H9 (cell line): ENCODE data around the gene MRTFA. TPM values are rescaled to one million over a fixed set of nuclear protein-coding genes. Genes with fewer than 3 reads are reported as not detected.

Experiments
- DNase-seq: peaks from one replicate; pipeline ENCODE4 v3.0.0-alpha.2; 2017
- H2AFZ ChIP-seq: one replicate; pipeline ENCODE4 v1.6.1; 2013; ENCODE audit warnings: mild to moderate bottlenecking, low read length, control low read depth, moderate library complexity
- H2AK5ac ChIP-seq: 2 replicates; pipeline ENCODE4 v1.6.1; 2013; ENCODE audit warnings: low read length, control low read depth, mixed read lengths; ENCODE audit not compliant: insufficient read length
- H2BK120ac ChIP-seq: one replicate; pipeline ENCODE4 v1.6.1; 2013; ENCODE audit warnings: low read depth, mild to moderate bottlenecking, low read length, control low read depth, inconsistent platforms; ENCODE audit not compliant: poor library complexity, severe bottlenecking
- H2BK12ac ChIP-seq: 2 replicates; pipeline ENCODE4 v1.6.1; 2013; ENCODE audit warnings: low read length, control low read depth, mixed read lengths, low read depth; ENCODE audit not compliant: insufficient read length
- H2BK15ac ChIP-seq: 2 replicates; pipeline ENCODE4 v1.6.1; 2013; ENCODE audit warnings: low read depth, low read length, control low read depth
- H2BK20ac ChIP-seq: one replicate; pipeline ENCODE4 v1.6.1; 2013; ENCODE audit warnings: low read depth, mild to moderate bottlenecking, low read length, control low read depth, inconsistent platforms; ENCODE audit not compliant: poor library complexity, severe bottlenecking
- H2BK5ac ChIP-seq: 2 replicates; pipeline ENCODE4 v1.6.1; 2013; ENCODE audit warnings: low read length, control low read depth, mixed read lengths; ENCODE audit not compliant: insufficient read length
- H3K14ac ChIP-seq: 2 replicates; pipeline ENCODE4 v1.6.1; 2013; ENCODE audit warnings: low read length, control low read depth; ENCODE audit not compliant: insufficient read depth
- H3K18ac ChIP-seq: 2 replicates; pipeline ENCODE4 v1.6.1; 2013; ENCODE audit warnings: low read depth, mild to moderate bottlenecking, mixed read lengths, low read length, control low read depth; ENCODE audit not compliant: insufficient read length
- H3K23ac ChIP-seq: 2 replicates; pipeline ENCODE4 v1.6.1; 2013; ENCODE audit warnings: low read length, control low read depth, mixed read lengths, low read depth; ENCODE audit not compliant: insufficient read length
- H3K23me2 ChIP-seq: 2 replicates; pipeline ENCODE4 v1.6.1; 2013; ENCODE audit warnings: low read depth, mild to moderate bottlenecking, mixed read lengths, low read length, control low read depth; ENCODE audit not compliant: insufficient read length, poor library complexity, severe bottlenecking
- H3K27ac ChIP-seq: 2 replicates; pipeline ENCODE4 v1.5.1; 2013; ENCODE audit warnings: low read length, control low read depth, mixed read lengths, low read depth; ENCODE audit not compliant: insufficient read length
- H3K27me3 ChIP-seq: 2 replicates; pipeline ENCODE4 v1.6.1; 2013; ENCODE audit warnings: low read length, control low read depth, inconsistent platforms; ENCODE audit not compliant: insufficient read depth
- H3K4ac ChIP-seq: 2 replicates; pipeline ENCODE4 v1.6.1; 2013; ENCODE audit warnings: low read depth, mild to moderate bottlenecking, control low read depth, inconsistent platforms, low read length, moderate library complexity
- H3K4me1 ChIP-seq: 2 replicates; pipeline ENCODE4 v1.6.1; 2013; ENCODE audit warnings: low read length, control low read depth, inconsistent platforms; ENCODE audit not compliant: insufficient read depth
- H3K4me2 ChIP-seq: 2 replicates; pipeline ENCODE4 v1.6.1; 2013; ENCODE audit warnings: low read length, control low read depth, mixed read lengths; ENCODE audit not compliant: insufficient read length, insufficient read depth
- H3K56ac ChIP-seq: 2 replicates; pipeline ENCODE4 v1.6.1; 2013; ENCODE audit warnings: low read depth, mild to moderate bottlenecking, mixed read lengths, low read length, control low read depth; ENCODE audit not compliant: insufficient read length
- H3K79me1 ChIP-seq: 2 replicates; pipeline ENCODE4 v1.6.1; 2013; ENCODE audit warnings: low read depth, mild to moderate bottlenecking, moderate library complexity, low read length, control low read depth, inconsistent platforms; ENCODE audit not compliant: insufficient read depth, poor library complexity, severe bottlenecking
- H3K79me2 ChIP-seq: 2 replicates; pipeline ENCODE4 v1.6.1; 2013; ENCODE audit warnings: low read length, control low read depth, inconsistent platforms; ENCODE audit not compliant: insufficient read depth
- H3K9ac ChIP-seq: 2 replicates; pipeline ENCODE4 v1.6.1; 2013; ENCODE audit warnings: low read length, control low read depth, mixed read lengths; ENCODE audit not compliant: insufficient read length; ENCODE audit errors: extremely low read depth
- H3K9me3 ChIP-seq: one replicate; pipeline ENCODE4 v1.6.1; 2013; ENCODE audit warnings: low read depth, low read length, inconsistent platforms; ENCODE audit not compliant: control insufficient read depth
- H3T11ph ChIP-seq: one replicate; pipeline ENCODE4 v1.6.1; 2013; ENCODE audit warnings: mild to moderate bottlenecking, low read length, control low read depth, inconsistent platforms
- H4K20me1 ChIP-seq: one replicate; pipeline ENCODE4 v1.6.1; 2013; ENCODE audit not compliant: control insufficient read depth, insufficient read length, insufficient read depth
- H4K5ac ChIP-seq: 2 replicates; pipeline ENCODE4 v1.6.1; 2013; ENCODE audit warnings: low read depth, mild to moderate bottlenecking, mixed read lengths, low read length, control low read depth; ENCODE audit not compliant: insufficient read length
- H4K8ac ChIP-seq: replicated peaks from 2 replicates; pipeline ENCODE4 v1.6.1; 2013; ENCODE audit warnings: low read length, control low read depth, mixed read lengths, low read depth; ENCODE audit not compliant: insufficient read length
- H4K91ac ChIP-seq: 2 replicates; pipeline ENCODE4 v1.6.1; 2013; ENCODE audit warnings: low read depth, mild to moderate bottlenecking, moderate library complexity, mixed read lengths, low read length, control low read depth; ENCODE audit not compliant: insufficient read length
- H3K27ac Mint-ChIP-seq, 3 experiments: 2 replicates in 2 of 3; 3 replicates in 1 of 3; pipeline ENCODE4 v1.8.0; 2020 to 2021; ENCODE audit warnings: mixed read lengths in 3 of 3, mild to moderate bottlenecking in 1 of 3, moderate library complexity in 1 of 3
- H3K27me3 Mint-ChIP-seq: 2 replicates; pipeline ENCODE4 v1.8.0; 2021; ENCODE audit warnings: low read depth, mild to moderate bottlenecking, moderate library complexity, mixed read lengths
- H3K36me3 Mint-ChIP-seq, 3 experiments: 2 replicates in 2 of 3; 3 replicates in 1 of 3; pipeline ENCODE4 v1.8.0; 2020 to 2021; ENCODE audit warnings: low read depth in 3 of 3, mixed read lengths in 3 of 3; ENCODE audit not compliant: insufficient read depth in 1 of 3
- H3K4me1 Mint-ChIP-seq, 2 experiments: 2 replicates each; pipeline ENCODE4 v1.8.0; 2020; ENCODE audit warnings: mixed read lengths in 2 of 2
- H3K4me3 Mint-ChIP-seq, 2 experiments: 2 replicates in 1 of 2; 3 replicates in 1 of 2; pipeline ENCODE4 v1.8.0; 2020 to 2021; ENCODE audit warnings: mild to moderate bottlenecking in 2 of 2, mixed read lengths in 2 of 2, moderate library complexity in 1 of 2
- H3K9me3 Mint-ChIP-seq, 2 experiments: 2 replicates in 1 of 2; 3 replicates in 1 of 2; pipeline ENCODE4 v1.8.0; 2020; ENCODE audit warnings: mild to moderate bottlenecking in 2 of 2, mixed read lengths in 2 of 2, moderate library complexity in 1 of 2
- CTCF ChIP-seq: fragments of 200-600 bp; sonication (generic); conservative IDR thresholded peaks from 3 replicates; pipeline ENCODE4 v1.8.0; 2021; ENCODE audit warnings: antibody characterized with exemption, mild to moderate bottlenecking
- WGBS: extraction: QIAGEN DNeasy Blood & Tissue Kit; methylation state at CpG from one replicate; pipeline ENCODE4 v1.1.7; 2013; ENCODE audit warnings: missing lambda C conversion rate, low lambda C conversion rate, mixed read lengths; ENCODE audit not compliant: insufficient read length; ENCODE audit errors: extremely low coverage; 5-methylcytosine and 5-hydroxymethylcytosine counted together
- total RNA-seq: library from RNA; stranded (reverse); gene quantifications from 2 replicates; pipeline ENCODE4 v1.2.1, GENCODE V29; 2021

MRTFA gene
- total RNA-seq, 1 experiment from 2014 or later, result 38.1 TPM

GRCh38 chr22:40411506-40411861 lies 225.0 kb downstream of the MRTFA start:
- Histone ChIP-seq H3K4me1 (no peaks in the 10 kb centered on the region), H3K79me1 (no peaks in the 10 kb centered on the region), H3T11ph (no peak overlapping the region), H2BK20ac (no peak overlapping the region), H3K79me2 (no peaks in the 10 kb centered on the region), H2BK120ac (no peak overlapping the region), H3K18ac (no peak overlapping the region), H3K27me3 (no peaks in the 10 kb centered on the region), H4K5ac (no peak overlapping the region), H2AK5ac (no peak overlapping the region), H2BK12ac (no peak overlapping the region), H3K56ac (no peak overlapping the region), H2BK5ac (no peak overlapping the region), H3K4ac (no peak overlapping the region), H4K8ac (no peak overlapping the region), H3K4me2 (no peak overlapping the region), H4K20me1 (no peaks in the 10 kb centered on the region), H3K9me3 (no peaks in the 10 kb centered on the region), H3K9ac (no peak overlapping the region), H3K14ac (no peak overlapping the region), H2BK15ac (no peak overlapping the region), H3K27ac (no peak overlapping the region), H3K23ac (no peak overlapping the region), H2AFZ (no peak overlapping the region), H3K23me2 (no peaks in the 10 kb centered on the region), H4K91ac (no peak overlapping the region)
- no peak for TF ChIP-seq CTCF
- Mint-ChIP-seq H3K4me1 (0 out of 4 replicates have a peak, but pooled peaks cover 0 to 2% of the 10 kb centered on the region in 2 experiments), H3K27ac (peak overlapping the region in 2 of 3 experiments; percentile 28 to 49; a peak in 2 of 7 replicates), H3K36me3 (peaks cover 26 to 59% (median 55%) of the 10 kb centered on the region in 3 experiments), H3K9me3 (no peaks in the 10 kb centered on the region), H3K4me3 (no peak overlapping the region), H3K27me3 (no peaks in the 10 kb centered on the region; the same call in 1 of the 2 replicates)
- WGBS, result no CpG with 5 or more reads among the region's 7 CpGs
- DNase-seq, result no peak
